ENCODE data around the gene LIPH. TPM values are rescaled to one million over a fixed set of nuclear protein-coding genes. Genes with fewer than 3 reads are reported as not detected.

The LIPH gene
- polyA plus RNA-seq, 1 donor from 2014 or later: 0.05 TPM

- Histone ChIP-seq H3K79me2 (replicated peaks; ENCODE audit: insufficient read depth, low read length) (no peaks in the 10 kb centered on the region), H3K27ac (ENCODE audit: low read length) (no peak overlapping the region), H3K9ac (ENCODE audit: low read length) (no peak overlapping the region), H3K9me3 (ENCODE audit: low read length) (no peaks in the 10 kb centered on the region), H2AFZ (ENCODE audit: low read depth, low read length) (no peak overlapping the region), H4K20me1 (ENCODE audit: insufficient read depth) (no peaks in the 10 kb centered on the region), H3K9me2 (ENCODE audit: insufficient read depth, low read length) (no peaks in the 10 kb centered on the region), H3K27me3 (ENCODE audit: insufficient read depth, low read depth, low read length) (no peaks in the 10 kb centered on the region), H3K4me3 (ENCODE audit: low read length) (no peak overlapping the region), H3K36me3 (ENCODE audit: insufficient read depth, low read length) (no peaks in the 10 kb centered on the region), H3K4me2 (ENCODE audit: low read length) (no peak overlapping the region), H3F3A (ENCODE audit: insufficient read depth, low read length, poor library complexity, severe bottlenecking) (no peaks in the 10 kb centered on the region)
- TF ChIP-seq TAF1 (IDR thresholded peaks at IDR 0.05; ENCODE audit: low read depth): no peak
- TF ChIP-seq REST (IDR thresholded peaks at IDR 0.05; ENCODE audit: borderline replicate concordance): no peak
- TF ChIP-seq SMC3 (conservative IDR thresholded peaks at IDR 0.05; ENCODE audit: poor library complexity): no peak
- no peak for TF ChIP-seq RAD21 (conservative IDR thresholded peaks at IDR 0.05)
- TF ChIP-seq EZH2 (IDR thresholded peaks at IDR 0.05; ENCODE audit: borderline replicate concordance, insufficient read depth, low read length, poor library complexity, severe bottlenecking): no peak
- TF ChIP-seq, protein P1, sequence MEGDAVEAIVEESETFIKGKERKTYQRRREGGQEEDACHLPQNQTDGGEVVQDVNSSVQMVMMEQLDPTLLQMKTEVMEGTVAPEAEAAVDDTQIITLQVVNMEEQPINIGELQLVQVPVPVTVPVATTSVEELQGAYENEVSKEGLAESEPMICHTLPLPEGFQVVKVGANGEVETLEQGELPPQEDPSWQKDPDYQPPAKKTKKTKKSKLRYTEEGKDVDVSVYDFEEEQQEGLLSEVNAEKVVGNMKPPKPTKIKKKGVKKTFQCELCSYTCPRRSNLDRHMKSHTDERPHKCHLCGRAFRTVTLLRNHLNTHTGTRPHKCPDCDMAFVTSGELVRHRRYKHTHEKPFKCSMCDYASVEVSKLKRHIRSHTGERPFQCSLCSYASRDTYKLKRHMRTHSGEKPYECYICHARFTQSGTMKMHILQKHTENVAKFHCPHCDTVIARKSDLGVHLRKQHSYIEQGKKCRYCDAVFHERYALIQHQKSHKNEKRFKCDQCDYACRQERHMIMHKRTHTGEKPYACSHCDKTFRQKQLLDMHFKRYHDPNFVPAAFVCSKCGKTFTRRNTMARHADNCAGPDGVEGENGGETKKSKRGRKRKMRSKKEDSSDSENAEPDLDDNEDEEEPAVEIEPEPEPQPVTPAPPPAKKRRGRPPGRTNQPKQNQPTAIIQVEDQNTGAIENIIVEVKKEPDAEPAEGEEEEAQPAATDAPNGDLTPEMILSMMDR (IDR thresholded peaks at IDR 0.05; ENCODE audit: poor library complexity, severe bottlenecking): no peak
- TF ChIP-seq EP300 (conservative IDR thresholded peaks at IDR 0.05; ENCODE audit: poor library complexity, severe bottlenecking): no peak
- no peak for TF ChIP-seq POLR2AphosphoS5 (IDR thresholded peaks at IDR 0.05)
- no peak for TF ChIP-seq MXI1 (conservative IDR thresholded peaks at IDR 0.05; ENCODE audit: poor library complexity, severe bottlenecking)
These were observed 47.8 kb downstream of the LIPH start for GRCh38 chr3:185504636-185505035.

- Histone ChIP-seq H2AFZ (ENCODE audit: low read depth, low read length) (no peak overlapping the region), H4K20me1 (ENCODE audit: insufficient read depth) (no peaks in the 10 kb centered on the region), H3K27me3 (ENCODE audit: insufficient read depth, low read depth, low read length) (no peaks in the 10 kb centered on the region), H3F3A (ENCODE audit: insufficient read depth, low read length, poor library complexity, severe bottlenecking) (no peaks in the 10 kb centered on the region), H3K4me3 (ENCODE audit: low read length) (no peak overlapping the region), H3K9me3 (ENCODE audit: low read length) (no peaks in the 10 kb centered on the region), H3K79me2 (replicated peaks; ENCODE audit: insufficient read depth, low read length) (no peaks in the 10 kb centered on the region), H3K9me2 (ENCODE audit: insufficient read depth, low read length) (no peaks in the 10 kb centered on the region), H3K27ac (ENCODE audit: low read length) (no peak overlapping the region), H3K36me3 (ENCODE audit: insufficient read depth, low read length) (no peaks in the 10 kb centered on the region), H3K9ac (ENCODE audit: low read length) (no peak overlapping the region), H3K4me2 (ENCODE audit: low read length) (no peak overlapping the region)
- TF ChIP-seq RAD21 (conservative IDR thresholded peaks at IDR 0.05) (no peak), EZH2 (IDR thresholded peaks at IDR 0.05; ENCODE audit: borderline replicate concordance, insufficient read depth, low read length, poor library complexity, severe bottlenecking) (no peak), MXI1 (conservative IDR thresholded peaks at IDR 0.05; ENCODE audit: poor library complexity, severe bottlenecking) (no peak), EP300 (conservative IDR thresholded peaks at IDR 0.05; ENCODE audit: poor library complexity, severe bottlenecking) (no peak), SMC3 (conservative IDR thresholded peaks at IDR 0.05; ENCODE audit: poor library complexity) (no peak), REST (IDR thresholded peaks at IDR 0.05; ENCODE audit: borderline replicate concordance) (no peak), TAF1 (IDR thresholded peaks at IDR 0.05; ENCODE audit: low read depth) (no peak), POLR2AphosphoS5 (IDR thresholded peaks at IDR 0.05) (no peak)
- TF ChIP-seq, protein P1 (IDR thresholded peaks at IDR 0.05; ENCODE audit: poor library complexity, severe bottlenecking): no peak
These were observed 48.9 kb downstream of the LIPH start for GRCh38 chr3:185503521-185503920.

Measured in neural cell (in vitro differentiated cells).